GM12878 (cell line): ENCODE data around the gene AMPD2. TPM values are rescaled to one million over a fixed set of nuclear protein-coding genes. Genes with fewer than 3 reads are reported as not detected.

Experiments
- EED ChIP-seq: sonication (generic); IDR thresholded peaks from 2 replicates; pipeline ENCODE4 v1.6.1; 2016; ENCODE audit warnings: antibody characterized with exemption, low read depth
- EZH2 ChIP-seq: IDR thresholded peaks from 2 replicates; pipeline ENCODE4 v1.6.1; 2012; ENCODE audit warnings: low read depth, mild to moderate bottlenecking, control low read depth, inconsistent platforms, low read length, borderline replicate concordance; ENCODE audit not compliant: control insufficient read depth
- MEF2B ChIP-seq: fragments of 450-650 bp; IDR thresholded peaks from 2 replicates; pipeline ENCODE4 v1.6.1; 2018; ENCODE audit warnings: mild to moderate bottlenecking, moderate library complexity; ENCODE audit not compliant: partially characterized antibody, poor library complexity, severe bottlenecking
- MYB ChIP-seq: fragments of 150-350 bp; IDR thresholded peaks from 2 replicates; pipeline ENCODE4 v1.6.1; 2014; ENCODE audit warnings: mild to moderate bottlenecking, low read depth, low read length, borderline replicate concordance
- NFIC ChIP-seq: IDR thresholded peaks from 2 replicates; pipeline ENCODE4 v1.6.1; 2012; ENCODE audit warnings: low read depth, mild to moderate bottlenecking, inconsistent platforms, low read length, moderate library complexity
- REST ChIP-seq: IDR thresholded peaks from 2 replicates; pipeline ENCODE4 v1.6.1; 2012; ENCODE audit warnings: mild to moderate bottlenecking, low read depth, low read length
- TAF1 ChIP-seq: IDR thresholded peaks from 2 replicates; pipeline ENCODE4 v1.6.1; 2011; ENCODE audit warnings: mild to moderate bottlenecking, low read depth, low read length, borderline replicate concordance
- TCF3 ChIP-seq: IDR thresholded peaks from 2 replicates; pipeline ENCODE4 v1.6.1; 2012; ENCODE audit warnings: low read depth, mild to moderate bottlenecking, low read length, borderline replicate concordance; ENCODE audit not compliant: insufficient read depth
- polyA plus RNA-seq, 11 experiments: library from polyadenylated mRNA; depleted of rRNA in 4 of 11; unstranded in 6 of 11; stranded (reverse) in 5 of 11; fragments of >200 nt; fragmentation: Nextera tagmentation in 4 of 11; fragmentation: Illumina TruSeq in 1 of 11; extraction: Ambion mirVana in 4 of 11; extraction: Trizol in 1 of 11; gene quantifications; 1 replicate in 1 of 11; 2 replicates in 10 of 11; pipeline versions ENCODE4 v1.2.1 to v1.2.3, GENCODE V29; 2011 to 2016; ENCODE audit warnings: inconsistent platforms in 2 of 11, missing spikeins in 2 of 11, low read depth in 1 of 11
- total RNA-seq, 4 experiments: library from RNA; depleted of rRNA in 3 of 4; stranded (reverse); fragments of >200 nt in 3 of 4; fragmentation: Illumina TruSeq in 1 of 4; extraction: Trizol in 1 of 4; gene quantifications; 2 replicates each; pipeline versions ENCODE4 v1.2.1 to v1.2.3, GENCODE V29; 2013 to 2021
- TF ChIP-seq, protein P1 (sequence below): fragments of 450-650 bp; IDR thresholded peaks from 2 replicates; pipeline ENCODE4 v1.6.1; 2016; ENCODE audit warnings: mild to moderate bottlenecking
- TF ChIP-seq, protein P2 (sequence below): fragments of 450-650 bp; formaldehyde crosslinking; IDR thresholded peaks from 2 replicates; pipeline ENCODE4 v1.4.0; 2020; ENCODE audit warnings: mild to moderate bottlenecking, moderate library complexity

The AMPD2 gene
- total and polyA plus RNA-seq, 10 of the 15 experiments (the other 5 are each of a cell fraction or from before 2014, with no cell fraction given), result 2.0 to 75.9 (median 31.3) TPM

DNA sequence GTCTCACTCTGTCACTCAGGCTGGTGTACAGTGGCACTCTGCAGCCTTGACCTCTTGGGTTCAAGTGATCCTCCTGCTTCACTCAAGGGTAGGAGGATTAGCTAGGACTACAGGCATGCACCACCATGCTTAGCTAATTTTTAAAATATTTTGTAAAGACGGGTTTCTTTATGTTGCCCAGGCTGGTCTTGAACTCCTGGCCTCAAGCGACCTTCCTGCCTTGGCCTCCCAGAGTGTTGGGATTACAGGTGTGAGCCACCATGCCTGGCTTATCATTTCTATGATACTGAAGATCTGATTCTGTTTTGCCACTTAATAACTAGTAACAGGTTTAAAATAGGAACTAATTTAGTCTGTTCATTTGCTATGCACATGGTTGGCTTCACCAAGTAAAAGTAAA, 37.6 kb upstream of the AMPD2 start (continued):
- no peak for TF ChIP-seq REST
- TF ChIP-seq, protein P1, sequence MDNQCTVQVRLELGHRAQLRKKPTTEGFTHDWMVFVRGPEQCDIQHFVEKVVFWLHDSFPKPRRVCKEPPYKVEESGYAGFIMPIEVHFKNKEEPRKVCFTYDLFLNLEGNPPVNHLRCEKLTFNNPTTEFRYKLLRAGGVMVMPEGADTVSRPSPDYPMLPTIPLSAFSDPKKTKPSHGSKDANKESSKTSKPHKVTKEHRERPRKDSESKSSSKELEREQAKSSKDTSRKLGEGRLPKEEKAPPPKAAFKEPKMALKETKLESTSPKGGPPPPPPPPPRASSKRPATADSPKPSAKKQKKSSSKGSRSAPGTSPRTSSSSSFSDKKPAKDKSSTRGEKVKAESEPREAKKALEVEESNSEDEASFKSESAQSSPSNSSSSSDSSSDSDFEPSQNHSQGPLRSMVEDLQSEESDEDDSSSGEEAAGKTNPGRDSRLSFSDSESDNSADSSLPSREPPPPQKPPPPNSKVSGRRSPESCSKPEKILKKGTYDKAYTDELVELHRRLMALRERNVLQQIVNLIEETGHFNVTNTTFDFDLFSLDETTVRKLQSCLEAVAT, result no peak
- TF ChIP-seq, protein P2, sequence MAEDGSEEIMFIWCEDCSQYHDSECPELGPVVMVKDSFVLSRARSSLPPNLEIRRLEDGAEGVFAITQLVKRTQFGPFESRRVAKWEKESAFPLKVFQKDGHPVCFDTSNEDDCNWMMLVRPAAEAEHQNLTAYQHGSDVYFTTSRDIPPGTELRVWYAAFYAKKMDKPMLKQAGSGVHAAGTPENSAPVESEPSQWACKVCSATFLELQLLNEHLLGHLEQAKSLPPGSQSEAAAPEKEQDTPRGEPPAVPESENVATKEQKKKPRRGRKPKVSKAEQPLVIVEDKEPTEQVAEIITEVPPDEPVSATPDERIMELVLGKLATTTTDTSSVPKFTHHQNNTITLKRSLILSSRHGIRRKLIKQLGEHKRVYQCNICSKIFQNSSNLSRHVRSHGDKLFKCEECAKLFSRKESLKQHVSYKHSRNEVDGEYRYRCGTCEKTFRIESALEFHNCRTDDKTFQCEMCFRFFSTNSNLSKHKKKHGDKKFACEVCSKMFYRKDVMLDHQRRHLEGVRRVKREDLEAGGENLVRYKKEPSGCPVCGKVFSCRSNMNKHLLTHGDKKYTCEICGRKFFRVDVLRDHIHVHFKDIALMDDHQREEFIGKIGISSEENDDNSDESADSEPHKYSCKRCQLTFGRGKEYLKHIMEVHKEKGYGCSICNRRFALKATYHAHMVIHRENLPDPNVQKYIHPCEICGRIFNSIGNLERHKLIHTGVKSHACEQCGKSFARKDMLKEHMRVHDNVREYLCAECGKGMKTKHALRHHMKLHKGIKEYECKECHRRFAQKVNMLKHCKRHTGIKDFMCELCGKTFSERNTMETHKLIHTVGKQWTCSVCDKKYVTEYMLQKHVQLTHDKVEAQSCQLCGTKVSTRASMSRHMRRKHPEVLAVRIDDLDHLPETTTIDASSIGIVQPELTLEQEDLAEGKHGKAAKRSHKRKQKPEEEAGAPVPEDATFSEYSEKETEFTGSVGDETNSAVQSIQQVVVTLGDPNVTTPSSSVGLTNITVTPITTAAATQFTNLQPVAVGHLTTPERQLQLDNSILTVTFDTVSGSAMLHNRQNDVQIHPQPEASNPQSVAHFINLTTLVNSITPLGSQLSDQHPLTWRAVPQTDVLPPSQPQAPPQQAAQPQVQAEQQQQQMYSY (CRISPR knock-in tag), result no peak
- TF ChIP-seq EED, result no peak
- no peak for TF ChIP-seq EZH2
- no peak for TF ChIP-seq NFIC
- no peak for TF ChIP-seq TCF3
- no peak for TF ChIP-seq TAF1
- TF ChIP-seq MEF2B, result no peak
- TF ChIP-seq MYB, result no peak
